ENCODE results near the gene KDM1B. TPM values are rescaled to one million over a fixed set of nuclear protein-coding genes. Genes with fewer than 3 reads are reported as not detected.

The KDM1B gene
- total and polyA plus RNA-seq, 9 of the 15 experiments (the other 6 are each of a cell fraction or from before 2014, with no cell fraction given) = 1.4 to 58.9 (median 36.3) TPM

- TF ChIP-seq HINFP (tag; conservative IDR thresholded peaks at IDR 0.05; ENCODE audit: low read depth) (no peak), ARNT (IDR thresholded peaks at IDR 0.05) (peak in 1 of 2 experiments; percentile 59; a peak in 1 of 4 replicates), ZEB2 (IDR thresholded peaks at IDR 0.05) (peak; percentile 34; the same call in 1 of the 2 replicates), ZNF197 (CRISPR knock-in tag; IDR thresholded peaks at IDR 0.05; ENCODE audit: low read depth) (no peak), ZNF740 (CRISPR knock-in tag; IDR thresholded peaks at IDR 0.05) (no peak), ZNF740 (tag; IDR thresholded peaks at IDR 0.05) (no peak), PHB2 (IDR thresholded peaks at IDR 0.05; ENCODE audit: low read depth) (peak; percentile 54; the same call in 1 of the 2 replicates), PREB (CRISPR knock-in tag; IDR thresholded peaks at IDR 0.05) (no peak), ZNF263 (CRISPR knock-in tag; IDR thresholded peaks at IDR 0.05; ENCODE audit: borderline replicate concordance) (0 out of 2 replicates have a peak, but pooled peaks have one; percentile 51), NFIC (IDR thresholded peaks at IDR 0.05) (0 out of 2 replicates have a peak, but pooled peaks have one; percentile 8), CLOCK (CRISPR knock-in tag; IDR thresholded peaks at IDR 0.05; ENCODE audit: borderline replicate concordance) (no peak), SNIP1 (IDR thresholded peaks at IDR 0.05; ENCODE audit: low read depth) (no peak), HSF4 (CRISPR knock-in tag; IDR thresholded peaks at IDR 0.05; ENCODE audit: borderline replicate concordance) (no peak), ZNF280A (IDR thresholded peaks at IDR 0.05; ENCODE audit: low read depth, partially characterized antibody) (no peak), YBX1 (IDR thresholded peaks at IDR 0.05) (no peak), PURB (CRISPR knock-in tag; IDR thresholded peaks at IDR 0.05; ENCODE audit: low read depth) (no peak), CREB5 (CRISPR knock-in tag; IDR thresholded peaks at IDR 0.05) (no peak), MTA3 (IDR thresholded peaks at IDR 0.05; ENCODE audit: borderline replicate concordance) (0 out of 2 replicates have a peak, but pooled peaks have one; percentile 20)
Observed at GRCh38 chr6:18154507-18155149, 594 bp upstream of the KDM1B start, which contains the start of gene TPMT (continued).

Data from K562 (cell line).